CD4-positive, alpha-beta T cell treated with Interleukin-15 for 4 hours (primary cell): ENCODE results near the gene GTF2F2.

Experiments used
- DNase-seq: peaks from one replicate; pipeline ENCODE4 v3.0.0-alpha.2; 2020; ENCODE audit warnings: low spot score

The GTF2F2 gene

DNA sequence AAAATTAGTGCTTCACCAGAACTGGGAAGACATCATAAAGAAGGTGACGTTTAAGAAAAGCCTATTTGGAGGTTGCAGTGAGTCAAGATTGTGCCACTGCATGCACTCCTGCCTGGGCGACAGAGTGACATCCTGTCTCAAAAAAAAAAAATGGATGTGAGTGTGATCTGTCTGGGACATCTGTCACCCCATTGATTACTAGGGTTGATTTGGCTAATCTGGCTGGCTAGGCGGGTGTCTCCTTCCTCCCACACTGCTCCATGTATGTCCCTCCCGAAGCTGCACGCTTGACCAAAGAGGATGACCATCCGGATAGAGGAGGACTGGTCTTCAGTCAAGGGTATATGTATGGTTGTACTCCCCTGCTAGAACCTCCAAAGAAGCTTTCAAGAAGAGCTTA, 2.6 kb downstream of the GTF2F2 start:
- no peak for DNase-seq

- DNase-seq, result no peak
These were observed 12.2 kb downstream of the GTF2F2 start for GRCh38 chr13:45132369-45133064.

DNA sequence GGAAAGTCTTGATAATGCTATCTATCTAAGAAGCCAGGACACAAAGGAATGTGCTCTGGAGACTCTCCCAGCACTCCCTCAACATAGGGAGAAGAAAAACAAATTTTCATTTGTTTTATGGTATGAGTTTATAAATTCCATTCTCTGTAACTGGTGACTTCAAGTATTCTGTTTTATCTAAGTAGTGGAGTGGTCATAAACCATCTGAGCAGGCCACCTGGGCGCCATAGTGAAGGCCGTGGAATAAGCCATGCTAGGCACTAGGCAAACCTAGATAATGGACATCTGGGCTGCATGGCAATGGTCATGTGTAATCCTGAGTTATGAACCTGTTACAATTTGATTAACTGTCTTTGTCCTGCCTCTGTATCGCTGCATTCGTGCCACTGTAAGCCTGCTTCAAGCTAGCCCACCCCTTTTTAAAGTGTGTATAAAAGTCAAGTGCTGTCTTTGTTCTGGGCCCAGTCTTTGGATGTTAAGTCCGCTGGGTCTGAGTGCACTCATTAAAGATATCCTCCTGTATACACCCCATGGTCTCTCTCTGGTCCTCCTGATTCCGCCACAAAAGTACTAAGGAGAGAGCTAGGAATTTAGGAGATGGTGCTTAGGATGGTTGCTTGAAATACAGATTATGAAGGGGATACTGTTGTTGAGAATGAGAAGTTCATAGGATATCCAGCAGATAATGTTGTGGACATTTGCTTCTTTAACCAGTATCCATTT, 13.2 kb downstream of the GTF2F2 start:
- no peak for DNase-seq

- DNase-seq, result no peak
These were observed 16.6 kb downstream of the GTF2F2 start for GRCh38 chr13:45136741-45137504.

DNA sequence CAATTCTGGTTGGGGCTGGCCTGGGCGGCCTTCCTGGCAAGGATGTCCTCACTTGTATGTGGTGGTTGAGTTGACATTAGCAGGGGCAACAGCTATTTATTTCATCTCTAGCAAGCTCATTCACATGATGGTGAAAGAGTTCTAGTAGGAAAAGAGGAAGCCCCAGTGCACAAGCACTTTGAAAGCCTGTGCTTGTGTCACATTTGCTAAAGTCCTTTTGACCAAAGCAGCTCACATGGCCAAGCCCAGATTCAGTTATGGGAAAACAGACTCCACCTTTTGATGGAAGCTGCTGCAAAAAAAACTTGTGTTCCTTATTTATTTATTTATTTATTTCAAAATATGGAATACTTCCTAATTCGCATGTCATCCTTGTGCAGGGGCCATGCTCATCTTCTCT, 17.2 kb downstream of the GTF2F2 start:
- no peak for DNase-seq

DNA sequence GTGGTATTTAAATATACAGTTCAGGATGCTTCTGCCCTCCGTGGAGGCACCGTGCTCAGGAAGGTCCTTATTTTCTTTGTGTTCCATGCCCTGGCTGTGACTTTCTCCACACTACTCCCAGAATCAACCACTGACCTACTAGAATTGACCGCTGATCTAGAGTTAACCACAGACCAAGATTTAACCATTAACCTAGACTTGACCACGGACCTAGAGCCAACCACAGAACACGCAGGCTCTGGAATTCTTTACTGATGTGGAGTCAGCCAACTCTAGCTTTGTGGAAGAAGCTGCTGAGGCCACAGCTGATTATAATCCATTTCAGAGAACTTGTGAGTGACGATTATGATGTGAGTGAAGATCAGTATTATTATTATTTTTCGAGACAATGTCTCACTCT, 18.0 kb downstream of the GTF2F2 start:
- DNase-seq, result no peak

GRCh38 chr13:45141369-45141768, 21.1 kb downstream of the GTF2F2 start:
- no peak for DNase-seq

GRCh38 chr13:45142440-45143345, 22.4 kb downstream of the GTF2F2 start:
- DNase-seq, result no peak

DNA sequence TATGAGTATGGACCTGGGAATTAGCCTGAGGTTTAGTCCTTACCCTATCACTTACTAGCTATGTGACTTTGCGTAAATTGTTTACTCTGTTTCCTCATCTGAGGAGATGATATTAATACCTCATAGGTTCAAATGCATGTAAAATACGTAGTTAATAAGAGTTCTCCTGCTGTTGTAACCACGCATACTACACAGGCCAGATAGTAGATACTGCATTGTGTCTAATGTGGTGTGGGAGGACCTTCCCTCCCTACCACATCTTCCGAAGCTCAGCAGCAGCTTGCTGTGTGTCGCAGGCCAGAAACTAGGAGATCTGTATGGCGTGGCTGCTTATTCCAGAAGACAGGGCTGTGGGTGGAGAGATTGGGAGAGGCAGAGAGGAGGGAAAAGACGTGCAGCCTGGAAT, 23.0 kb downstream of the GTF2F2 start:
- no peak for DNase-seq

GRCh38 chr13:45149964-45150363, 29.7 kb downstream of the GTF2F2 start:
- no peak for DNase-seq

- DNase-seq, result no peak
These were observed 36.5 kb downstream of the GTF2F2 start for GRCh38 chr13:45156565-45157361.

- DNase-seq, result no peak
These were observed 41.9 kb downstream of the GTF2F2 start for GRCh38 chr13:45162194-45162593.

DNA sequence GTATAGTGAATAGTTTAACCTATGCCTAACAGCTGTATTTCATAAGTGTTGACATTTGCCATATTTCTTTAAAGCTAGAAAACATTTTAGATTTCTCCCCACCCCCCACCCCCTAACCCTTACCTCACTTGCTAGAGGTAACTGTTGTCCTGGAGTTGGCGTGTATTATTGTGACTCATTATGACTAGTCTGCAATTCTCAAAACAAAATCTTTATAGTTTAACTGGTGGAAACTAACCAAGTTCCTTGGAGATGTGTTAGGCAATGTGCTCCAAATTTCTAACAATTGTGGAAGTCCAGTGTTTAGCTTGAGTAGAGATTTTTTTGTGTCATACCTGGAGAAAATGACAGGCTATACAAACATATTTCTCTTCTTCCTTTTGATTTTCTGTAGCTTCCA, 42.5 kb downstream of the GTF2F2 start:
- DNase-seq, result no peak

DNA sequence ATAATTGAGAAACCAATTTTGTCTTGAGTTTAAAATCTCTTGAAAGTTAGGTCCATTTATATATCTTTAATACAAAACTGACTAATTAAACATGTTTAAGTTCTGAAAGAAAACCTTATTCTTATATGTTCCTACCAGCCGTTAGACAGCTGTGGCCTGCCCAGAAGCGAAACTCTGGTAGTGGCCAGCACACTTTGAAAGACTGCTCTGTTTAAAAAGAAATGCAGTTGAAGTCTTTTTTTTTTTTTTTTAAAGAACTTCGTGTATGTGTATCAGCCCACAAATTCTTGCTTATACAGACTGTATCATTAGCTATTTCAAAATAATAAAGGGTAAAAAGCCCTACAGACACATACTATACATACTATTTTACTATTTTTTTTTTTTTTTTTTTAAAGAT, 46.5 kb downstream of the GTF2F2 start:
- no peak for DNase-seq

DNA sequence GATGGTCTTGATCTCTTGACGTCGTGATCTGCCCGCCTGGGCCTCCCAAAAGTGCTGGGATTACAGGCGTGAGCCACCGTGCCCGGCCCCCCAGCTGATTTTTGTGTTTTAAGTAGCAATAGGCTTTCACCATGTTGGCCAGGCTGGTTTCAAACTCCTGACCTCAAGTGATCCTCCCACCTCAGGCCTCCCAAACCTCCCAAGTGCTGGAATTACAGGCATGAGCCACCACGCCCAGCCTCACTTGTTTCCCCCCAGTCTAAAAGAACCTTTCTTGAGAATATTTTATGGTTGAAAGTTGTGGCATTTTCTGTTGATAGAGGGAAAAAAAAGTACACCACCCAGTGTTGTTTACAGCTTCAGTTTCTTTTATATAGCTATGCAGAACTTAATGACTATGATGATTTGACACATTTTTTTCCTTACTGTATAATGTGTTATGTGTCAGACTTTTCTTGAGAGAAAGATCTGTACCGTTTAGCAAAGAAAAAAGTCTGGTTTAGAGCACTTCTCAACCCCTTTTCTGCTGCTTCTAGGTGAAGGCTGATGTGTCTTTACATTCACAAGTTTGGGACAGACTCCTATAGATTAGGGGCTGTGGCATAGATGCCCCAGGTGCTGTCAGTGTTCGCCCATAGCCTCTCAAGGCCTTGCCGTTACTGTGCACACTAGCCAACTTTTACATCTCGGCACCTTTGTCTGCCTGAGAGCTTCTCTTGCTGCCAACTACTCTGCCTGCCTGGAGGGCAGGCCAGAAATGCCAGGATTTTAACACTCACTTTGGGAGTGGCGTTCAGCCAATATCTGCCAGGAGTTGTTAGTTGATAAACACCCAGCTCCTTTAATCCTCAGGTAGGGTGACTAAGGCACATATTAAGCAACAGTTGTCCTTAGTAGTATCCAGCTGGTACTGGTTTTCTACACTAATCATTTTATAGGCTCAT, 47.6 kb downstream of the GTF2F2 start:
- DNase-seq, result no peak

DNA sequence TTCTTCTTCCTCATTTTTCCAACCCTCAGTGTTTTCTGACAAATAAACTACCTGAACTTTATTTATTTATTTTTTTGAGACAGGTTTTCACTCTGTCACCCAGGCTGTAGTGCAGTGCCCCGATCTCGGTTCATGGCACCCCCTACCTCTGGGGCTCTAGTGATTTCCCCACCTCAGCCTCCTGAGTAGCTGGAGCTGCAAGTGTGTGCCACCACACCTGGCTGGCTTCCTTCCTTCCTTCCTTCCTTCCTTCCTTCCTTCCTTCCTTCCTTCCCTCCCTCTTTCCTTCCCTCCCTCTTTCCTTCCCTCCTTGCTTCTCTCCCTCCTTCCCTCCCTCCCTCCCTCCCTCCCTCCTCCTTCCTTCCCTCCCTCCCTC, 48.2 kb downstream of the GTF2F2 start:
- no peak for DNase-seq

- DNase-seq, result no peak
These were observed 54.2 kb downstream of the GTF2F2 start for GRCh38 chr13:45174478-45174877.

GRCh38 chr13:45178349-45179162, 58.2 kb downstream of the GTF2F2 start:
- no peak for DNase-seq

GRCh38 chr13:45179428-45179827, 59.1 kb downstream of the GTF2F2 start:
- no peak for DNase-seq
